CD4-positive, alpha-beta T cell treated with Interferon gamma for 1 hour (primary cell): ENCODE measurements around the gene ABL1.

ENCODE experiments used
- DNase-seq: peaks from one replicate; pipeline ENCODE4 v3.0.0-alpha.2; 2020

The ABL1 gene

GRCh38 chr9:130854092-130854491 is 19.0 kb downstream of the ABL1 start:
- DNase-seq = no peak

DNA sequence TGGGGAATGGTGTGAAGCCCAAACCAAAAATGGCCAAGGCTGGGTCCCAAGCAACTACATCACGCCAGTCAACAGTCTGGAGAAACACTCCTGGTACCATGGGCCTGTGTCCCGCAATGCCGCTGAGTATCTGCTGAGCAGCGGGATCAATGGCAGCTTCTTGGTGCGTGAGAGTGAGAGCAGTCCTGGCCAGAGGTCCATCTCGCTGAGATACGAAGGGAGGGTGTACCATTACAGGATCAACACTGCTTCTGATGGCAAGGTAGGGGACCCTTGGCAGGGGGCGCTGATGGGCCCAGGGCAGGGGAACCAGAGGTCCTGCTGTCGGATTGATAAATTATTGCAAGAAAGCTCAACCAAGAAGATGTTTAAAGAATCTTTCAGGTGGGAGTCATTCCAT is 19.8 kb downstream of the ABL1 start:
- DNase-seq = no peak

- DNase-seq = no peak
Observed at GRCh38 chr9:130856474-130856873, 21.4 kb downstream of the ABL1 start.

GRCh38 chr9:130857864-130858738 is 23.0 kb downstream of the ABL1 start:
- no peak for DNase-seq

- DNase-seq = no peak
Observed at GRCh38 chr9:130858739-130859705, 24.0 kb downstream of the ABL1 start.

GRCh38 chr9:130860458-130861316 is 25.6 kb downstream of the ABL1 start:
- no peak for DNase-seq

DNA sequence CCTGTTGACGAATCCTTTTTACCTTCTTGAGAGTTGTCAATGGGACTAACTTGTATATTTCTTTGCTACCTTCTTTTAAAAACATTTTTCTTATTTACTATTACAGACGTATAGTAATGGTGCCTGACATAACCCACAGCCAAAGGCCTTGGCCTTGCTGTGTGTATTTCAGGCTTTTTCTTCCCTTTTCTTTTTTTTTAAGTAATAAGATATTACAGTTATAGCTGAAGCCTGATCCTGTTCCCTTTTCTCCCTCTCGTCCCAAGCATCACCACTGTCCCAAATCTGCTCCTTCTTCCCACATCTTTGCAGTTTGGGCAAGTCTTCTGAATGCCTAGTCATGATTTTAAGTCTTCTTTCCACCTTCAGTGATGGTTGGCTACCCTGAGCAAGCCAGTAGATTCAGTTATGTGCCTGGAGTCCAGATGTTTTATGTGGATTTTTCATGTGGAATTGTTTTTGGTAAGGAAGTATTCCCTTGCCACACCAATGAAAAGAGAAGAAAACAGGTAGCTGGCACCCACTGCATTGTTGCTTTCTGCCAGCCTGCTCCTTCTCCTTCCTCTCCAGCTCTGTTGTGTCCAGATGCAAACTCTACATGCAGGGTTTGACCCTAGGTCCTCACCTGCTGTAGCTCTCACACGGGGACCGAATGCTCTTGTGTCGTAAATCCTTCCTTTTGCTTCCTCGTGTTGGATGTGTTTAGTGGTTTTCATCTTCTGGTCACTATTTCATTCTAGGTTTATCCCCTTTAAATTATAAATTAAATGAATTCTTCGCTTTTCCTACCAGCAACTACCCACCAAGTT is 26.5 kb downstream of the ABL1 start:
- DNase-seq = no peak

GRCh38 chr9:130862217-130862616 is 27.2 kb downstream of the ABL1 start:
- DNase-seq = no peak

DNA sequence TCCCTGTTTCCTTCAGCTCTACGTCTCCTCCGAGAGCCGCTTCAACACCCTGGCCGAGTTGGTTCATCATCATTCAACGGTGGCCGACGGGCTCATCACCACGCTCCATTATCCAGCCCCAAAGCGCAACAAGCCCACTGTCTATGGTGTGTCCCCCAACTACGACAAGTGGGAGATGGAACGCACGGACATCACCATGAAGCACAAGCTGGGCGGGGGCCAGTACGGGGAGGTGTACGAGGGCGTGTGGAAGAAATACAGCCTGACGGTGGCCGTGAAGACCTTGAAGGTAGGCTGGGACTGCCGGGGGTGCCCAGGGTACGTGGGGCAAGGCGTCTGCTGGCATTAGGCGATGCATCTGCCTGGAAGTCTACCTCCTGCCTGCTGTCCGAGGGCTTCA is 27.7 kb downstream of the ABL1 start:
- DNase-seq = no peak

DNA sequence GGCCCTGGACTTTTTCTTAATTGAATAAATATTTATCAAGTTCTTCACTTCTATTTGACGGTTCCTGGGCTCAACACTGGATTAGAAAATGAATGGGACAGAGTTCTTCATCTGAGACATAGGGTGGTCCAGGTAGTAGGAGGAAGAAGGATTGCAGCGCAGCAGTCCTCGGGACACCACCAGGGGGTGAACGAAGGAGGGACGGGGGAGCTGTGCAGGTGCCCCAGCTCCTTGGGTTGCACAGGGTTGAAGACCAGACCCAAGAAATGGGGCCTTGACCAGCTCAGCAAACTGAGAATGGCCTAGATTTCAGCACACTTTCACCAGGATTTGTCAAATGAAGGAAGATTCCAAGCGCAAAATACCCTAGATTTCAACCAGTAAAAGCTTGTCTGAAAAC is 29.5 kb downstream of the ABL1 start:
- DNase-seq = no peak

DNA sequence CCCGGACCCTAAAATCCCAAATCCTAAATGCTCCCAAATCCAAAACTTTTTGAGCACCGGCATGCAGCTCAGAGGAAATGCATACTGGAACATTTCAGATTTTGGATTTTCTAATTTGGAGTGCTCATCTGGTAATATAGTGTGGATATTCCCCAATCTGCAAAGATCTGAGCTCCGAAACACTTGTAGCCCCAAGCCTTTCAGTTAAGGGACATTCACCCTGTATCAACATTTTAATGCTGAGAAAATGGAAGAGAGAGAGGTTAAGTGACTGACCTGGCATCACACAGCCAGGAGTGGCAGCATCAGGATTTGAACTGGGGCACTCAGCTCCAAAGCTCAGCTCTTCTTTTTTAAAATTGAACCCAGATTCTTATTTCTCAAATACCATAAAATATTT is 30.9 kb downstream of the ABL1 start:
- no peak for DNase-seq

- DNase-seq = peak; percentile 34
Observed at GRCh38 chr9:130866474-130866965, 31.5 kb downstream of the ABL1 start.

- no peak for DNase-seq
Observed at GRCh38 chr9:130867556-130867955, 32.5 kb downstream of the ABL1 start.

DNA sequence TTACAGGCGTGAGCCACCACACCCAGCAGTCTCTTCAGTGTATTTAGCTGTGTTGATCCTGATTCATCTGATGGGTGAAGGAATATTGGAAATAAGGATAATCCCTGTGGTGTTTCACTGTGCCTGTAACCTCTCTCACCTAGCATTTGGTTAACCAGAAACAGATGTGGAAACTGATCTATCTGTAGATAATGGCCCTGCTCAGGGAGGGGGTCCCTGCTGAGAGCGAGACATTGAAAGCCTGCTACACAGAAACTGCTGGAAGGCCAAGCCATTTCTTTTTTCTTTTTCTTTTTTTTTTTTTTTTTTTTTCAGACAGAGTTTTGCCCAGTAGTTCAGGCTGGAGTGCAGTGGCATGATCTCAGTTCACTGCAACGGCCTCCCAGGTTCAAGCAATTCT is 33.2 kb downstream of the ABL1 start:
- no peak for DNase-seq

DNA sequence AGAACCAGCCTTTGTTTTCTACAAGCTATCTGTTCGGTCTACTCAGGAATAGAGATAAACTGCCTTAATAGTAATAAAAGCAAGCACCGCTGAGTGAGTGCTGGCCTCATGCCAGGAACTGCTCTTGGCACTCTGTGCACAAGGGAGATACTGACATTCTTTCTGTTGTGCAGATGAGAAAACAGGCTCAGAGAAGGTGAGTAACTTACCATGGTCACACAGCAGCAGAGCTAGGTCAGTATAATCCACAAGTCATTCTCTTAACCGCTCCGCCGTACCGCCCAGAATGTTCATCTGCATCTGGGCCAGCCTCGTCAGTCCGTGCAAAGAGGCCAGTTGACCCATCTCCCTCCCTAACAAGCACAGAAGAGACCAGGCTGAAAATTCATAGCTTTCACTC is 34.2 kb downstream of the ABL1 start:
- DNase-seq = no peak

DNA sequence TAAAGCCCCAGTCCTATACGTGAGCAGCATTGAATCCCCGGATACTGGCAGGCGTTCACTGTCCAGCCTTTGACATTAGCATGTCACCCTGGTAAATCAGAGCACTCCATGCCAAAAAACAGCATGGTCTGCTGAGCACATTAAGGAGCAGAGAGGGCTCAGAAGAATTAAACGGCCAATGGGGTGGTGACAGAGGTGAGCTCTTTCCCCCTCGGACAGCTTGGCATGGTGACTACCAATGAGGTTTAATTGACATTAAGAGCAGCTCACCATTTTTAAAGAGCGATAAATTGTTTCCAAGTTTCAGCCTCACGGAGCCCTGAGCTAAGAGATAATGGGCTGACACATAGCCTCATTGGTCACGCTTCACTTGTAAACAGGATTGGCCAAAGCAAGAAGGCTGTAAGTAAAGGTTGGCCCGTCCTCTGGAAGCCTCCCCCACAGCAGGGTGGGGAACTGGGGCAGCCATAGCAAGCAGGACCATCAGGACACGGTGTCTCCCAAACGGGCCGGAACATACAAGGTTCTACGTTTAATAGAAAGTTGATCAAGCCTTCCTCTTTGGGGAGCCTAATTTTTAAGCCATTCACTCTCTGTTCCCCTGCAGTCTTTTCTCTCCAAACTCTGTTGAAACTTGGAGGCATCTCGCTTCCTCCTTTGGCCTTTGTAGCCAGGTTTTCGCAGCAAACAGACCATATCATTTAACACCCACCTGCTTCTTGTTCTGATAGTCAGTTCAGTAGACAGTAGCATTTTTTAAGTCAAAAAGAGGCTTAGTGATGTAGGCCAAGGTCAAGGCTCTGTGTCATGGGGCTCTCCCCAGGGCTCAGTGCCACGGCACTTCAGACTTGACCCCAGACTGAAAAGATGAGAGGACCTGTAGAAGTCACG is 35.7 kb downstream of the ABL1 start:
- DNase-seq = no peak

GRCh38 chr9:130871395-130872062 is 36.5 kb downstream of the ABL1 start:
- DNase-seq = no peak

DNA sequence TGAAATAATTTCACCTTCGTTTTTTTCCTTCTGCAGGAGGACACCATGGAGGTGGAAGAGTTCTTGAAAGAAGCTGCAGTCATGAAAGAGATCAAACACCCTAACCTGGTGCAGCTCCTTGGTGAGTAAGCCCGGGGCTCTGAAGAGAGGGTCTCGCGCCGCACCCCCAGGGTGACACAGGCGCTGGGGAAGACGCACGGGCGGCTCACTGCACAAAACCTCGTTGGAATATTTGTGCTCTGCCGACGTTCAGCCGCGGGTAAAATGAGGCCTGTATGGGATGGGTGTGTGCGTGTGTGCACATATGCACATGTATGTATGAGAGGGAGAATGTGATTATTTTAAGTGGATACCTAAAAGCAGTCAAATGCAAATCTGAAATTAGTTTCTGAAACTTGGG is 37.0 kb downstream of the ABL1 start:
- no peak for DNase-seq

GRCh38 chr9:130872508-130872907 is 37.5 kb downstream of the ABL1 start:
- no peak for DNase-seq

DNA sequence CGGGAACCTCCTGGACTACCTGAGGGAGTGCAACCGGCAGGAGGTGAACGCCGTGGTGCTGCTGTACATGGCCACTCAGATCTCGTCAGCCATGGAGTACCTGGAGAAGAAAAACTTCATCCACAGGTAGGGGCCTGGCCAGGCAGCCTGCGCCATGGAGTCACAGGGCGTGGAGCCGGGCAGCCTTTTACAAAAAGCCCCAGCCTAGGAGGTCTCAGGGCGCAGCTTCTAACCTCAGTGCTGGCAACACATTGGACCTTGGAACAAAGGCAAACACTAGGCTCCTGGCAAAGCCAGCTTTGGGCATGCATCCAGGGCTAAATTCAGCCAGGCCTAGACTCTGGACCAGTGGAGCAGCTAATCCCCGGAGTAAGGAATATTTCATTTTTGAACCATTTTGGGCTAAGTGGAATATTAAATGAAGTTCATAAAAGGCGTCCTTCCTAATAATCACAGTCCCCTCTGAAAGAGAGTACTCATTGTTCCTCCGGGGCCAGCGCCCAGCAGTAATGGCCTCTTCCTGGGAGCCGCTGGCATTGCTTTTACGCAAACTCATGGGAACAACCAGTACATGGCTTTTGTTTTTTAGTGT is 38.0 kb downstream of the ABL1 start:
- no peak for DNase-seq
